UCSD-AML1 (cell line): ENCODE measurements around the gene MROH8.
"Not testable (repeated sequence)": the region's sequence is repeated elsewhere in the genome, so short reads cannot be mapped to it uniquely, and the experiment has no call there.

Source experiments
- DNase-seq: peaks from one replicate; lab custom pipeline; 2025; ENCODE audit not compliant: unreplicated experiment; lab: John Stamatoyannopoulos, UW

The MROH8 gene

DNA sequence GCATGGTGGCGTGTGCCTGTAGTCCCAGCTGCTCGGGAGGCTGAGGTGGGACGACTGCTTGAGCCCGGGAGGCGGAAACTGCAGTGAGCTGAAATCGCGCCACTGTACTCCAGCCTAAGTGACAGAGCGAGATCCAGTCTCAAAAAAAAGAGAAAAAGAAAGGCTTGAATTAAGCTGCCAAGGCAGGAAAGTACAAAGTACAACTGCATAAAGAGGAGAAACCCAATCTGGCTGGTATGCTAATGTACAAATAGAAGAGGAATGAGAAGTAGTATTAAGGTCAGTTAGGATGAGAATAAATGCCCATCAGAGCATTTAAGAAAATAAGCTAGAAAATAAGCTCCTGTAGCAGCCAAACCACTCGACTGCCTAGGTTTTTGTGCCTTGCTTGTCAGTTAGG lies 23.4 kb downstream of the MROH8 start:
- no peak for DNase-seq

DNA sequence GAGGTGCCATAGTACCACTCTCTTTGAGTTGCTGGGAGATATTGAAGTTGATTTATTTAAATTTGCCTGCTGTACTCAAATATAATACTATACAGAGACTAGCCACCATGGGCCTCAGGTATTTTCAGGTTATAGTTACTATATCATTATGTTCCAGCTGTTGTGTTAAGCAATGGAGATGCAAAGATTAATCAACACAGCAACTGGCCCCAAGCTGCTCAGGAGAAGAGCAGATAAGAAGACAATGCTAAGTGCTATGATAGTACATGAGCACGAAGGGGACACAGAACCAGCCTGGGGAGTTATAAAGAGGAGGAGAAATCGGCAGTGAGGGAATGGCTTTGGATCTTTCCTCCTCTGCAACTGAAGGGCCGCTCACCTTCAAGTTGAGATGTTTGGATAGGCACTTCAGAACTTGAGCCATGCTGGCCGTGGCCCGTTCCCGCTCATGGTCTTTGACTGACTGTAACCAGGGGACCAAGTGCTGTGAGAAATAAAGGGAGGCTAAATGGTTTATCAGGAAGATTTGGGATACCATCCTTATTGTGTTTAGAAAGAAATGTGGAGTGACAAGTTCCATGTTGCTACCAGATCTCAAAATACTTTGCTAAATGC lies 24.6 kb downstream of the MROH8 start:
- no peak for DNase-seq

DNA sequence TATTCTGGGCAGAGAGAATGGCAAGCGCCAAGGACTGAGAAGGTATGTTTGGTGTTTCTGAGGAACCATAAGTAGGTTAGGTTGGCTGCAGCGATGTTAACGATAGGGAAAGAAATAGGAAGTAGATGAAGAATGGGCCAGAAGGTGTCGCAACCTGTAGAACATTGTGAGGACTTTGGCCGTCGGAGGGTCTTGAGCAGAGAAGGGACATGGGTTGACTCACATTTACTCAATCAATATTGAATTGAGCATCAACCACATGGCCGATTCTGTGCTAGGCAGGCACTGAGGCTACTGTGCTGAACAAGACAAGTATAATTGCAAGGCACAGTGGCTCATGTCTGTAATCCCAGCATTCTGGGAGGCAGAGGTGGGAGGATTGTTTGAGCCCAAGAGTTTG lies 27.1 kb downstream of the MROH8 start:
- DNase-seq = no peak

DNA sequence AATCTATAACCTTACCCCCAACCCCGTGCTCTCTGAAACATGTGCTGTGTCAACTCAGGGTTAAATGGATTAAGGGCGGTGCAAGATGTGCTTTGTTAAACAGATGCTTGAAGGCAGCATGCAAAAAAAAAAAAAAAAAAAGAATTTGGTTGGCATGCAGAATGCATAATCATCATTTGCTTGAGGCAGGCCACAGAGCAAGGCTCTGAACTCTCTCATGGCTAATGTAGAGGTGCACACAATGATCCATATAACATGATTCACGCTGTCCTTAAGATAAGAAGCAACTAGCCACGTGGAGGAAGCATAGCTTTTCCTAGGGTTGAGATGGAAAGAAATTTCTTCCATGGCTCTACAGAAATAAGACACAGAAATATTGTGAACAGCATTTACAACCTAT lies 27.8 kb downstream of the MROH8 start:
- DNase-seq = no peak

DNA sequence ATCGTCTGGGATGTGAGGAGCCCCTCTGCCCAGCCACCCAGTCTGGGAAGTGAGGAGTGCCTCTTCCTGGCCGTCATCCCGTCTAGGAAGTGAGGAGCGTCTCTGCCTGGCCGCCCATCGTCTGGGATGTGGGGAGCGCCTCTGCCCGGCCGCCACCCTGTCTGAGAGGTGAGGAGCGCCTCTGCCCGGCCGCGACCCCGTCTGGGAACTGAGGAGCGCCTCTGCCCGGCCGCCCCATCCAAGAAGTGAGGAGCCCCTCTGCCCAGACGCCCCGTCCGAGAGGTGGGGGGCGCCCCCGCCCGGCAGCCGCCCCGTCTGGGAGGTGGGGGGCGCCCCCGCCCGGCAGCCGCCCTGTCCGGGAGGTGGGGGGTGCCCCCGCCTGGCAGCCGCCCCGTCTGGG lies 28.5 kb downstream of the MROH8 start:
- not testable (repeated sequence) for DNase-seq

DNA sequence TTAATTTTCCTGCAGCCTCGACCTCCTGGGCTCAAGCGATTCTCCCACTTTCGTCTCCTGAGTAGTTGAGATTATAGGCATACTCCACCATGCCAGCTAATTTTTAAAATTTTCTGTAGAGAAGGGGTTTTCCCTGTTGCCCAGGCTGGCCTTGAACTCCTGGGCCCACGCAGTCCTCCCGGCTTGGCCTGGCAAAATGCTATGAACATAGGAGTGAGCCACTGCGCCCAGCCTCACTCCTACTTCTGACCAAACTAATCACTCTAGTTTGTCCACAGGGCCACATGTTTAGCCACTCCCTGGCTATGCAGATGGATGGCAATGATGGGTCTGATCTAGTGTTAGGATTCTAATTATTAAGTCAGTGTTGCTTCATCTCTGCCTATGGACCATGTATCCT lies 32.1 kb downstream of the MROH8 start:
- no peak for DNase-seq

DNA sequence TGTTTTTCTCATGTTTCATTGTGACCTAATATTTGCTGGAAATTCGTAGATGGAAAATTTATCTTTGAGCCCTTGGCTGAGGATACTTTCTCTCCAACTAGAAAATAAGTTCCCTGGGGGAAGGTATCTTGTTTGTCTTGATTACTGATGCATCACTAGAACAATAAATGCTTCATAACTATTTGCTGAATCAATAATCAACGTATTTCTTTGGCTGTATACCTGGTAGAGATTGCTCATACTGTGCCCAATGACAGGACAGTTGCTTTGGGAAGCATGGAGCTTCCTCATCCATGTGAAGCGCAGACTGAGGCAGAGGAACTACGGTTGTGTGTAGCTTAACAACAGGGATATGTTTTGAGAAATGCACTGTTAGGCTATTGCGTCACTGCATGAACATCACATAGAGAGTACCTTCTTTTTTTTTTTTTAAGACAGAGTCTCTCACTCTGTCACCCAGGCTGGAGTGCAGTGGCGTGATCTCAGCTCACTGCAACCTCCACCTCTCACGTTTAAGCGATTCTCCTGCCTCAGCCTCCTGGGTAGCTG lies 34.4 kb downstream of the MROH8 start:
- no peak for DNase-seq

DNA sequence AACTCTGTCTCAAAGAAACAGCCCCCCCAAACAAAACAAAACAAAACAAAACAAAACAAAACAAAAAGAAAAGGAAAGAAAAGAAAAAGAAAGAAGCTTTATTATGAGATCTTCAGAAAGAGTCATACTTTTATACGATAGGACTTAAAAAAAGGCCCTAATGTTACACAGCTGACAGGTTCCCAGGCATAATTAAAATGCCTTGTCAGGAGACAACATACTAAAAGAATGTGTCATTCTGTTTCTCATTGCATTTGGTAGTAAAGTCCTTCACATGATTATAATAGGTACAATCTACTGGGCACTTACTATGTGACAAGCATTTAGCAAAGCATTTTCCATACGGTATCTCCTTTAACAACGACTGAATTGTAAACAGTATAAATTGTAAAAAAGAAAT lies 36.6 kb downstream of the MROH8 start:
- no peak for DNase-seq

DNA sequence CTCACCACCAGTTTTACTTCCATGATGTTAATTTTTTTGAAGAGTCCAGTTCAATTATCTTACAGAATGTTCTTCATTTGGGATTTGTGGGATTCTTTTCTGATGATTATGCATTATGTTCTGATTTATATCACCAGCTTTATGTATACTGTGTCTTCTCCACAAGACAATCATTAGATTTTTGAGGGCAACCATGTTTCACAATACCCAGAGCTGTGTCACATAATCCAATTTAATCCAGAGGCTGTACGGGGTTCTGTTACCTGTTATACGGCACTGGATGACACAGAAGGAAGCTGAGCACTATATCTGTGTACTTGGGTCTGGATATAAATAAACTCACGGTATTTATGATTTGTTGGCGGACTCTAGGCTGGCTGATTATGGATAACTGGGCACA lies 41.8 kb downstream of the MROH8 start:
- DNase-seq = no peak

DNA sequence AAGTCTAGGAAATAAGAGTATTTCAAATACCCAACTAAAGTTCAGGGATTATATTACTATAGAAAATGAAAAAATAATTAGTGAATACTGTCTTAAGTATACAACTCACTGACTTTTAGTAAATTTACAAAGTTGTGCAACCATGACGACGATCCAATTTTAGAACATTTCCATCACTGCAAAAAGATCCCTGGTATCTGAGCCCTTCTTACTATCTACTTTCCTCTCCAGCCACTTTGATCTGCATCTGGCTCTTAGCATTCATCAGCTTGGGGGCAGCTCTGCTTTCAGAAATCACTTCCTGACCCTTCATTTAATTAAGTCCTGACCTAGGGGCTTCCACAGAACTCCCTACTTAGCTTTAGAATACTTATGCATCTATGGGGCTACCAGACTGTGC lies 45.4 kb downstream of the MROH8 start:
- DNase-seq = no peak

DNA sequence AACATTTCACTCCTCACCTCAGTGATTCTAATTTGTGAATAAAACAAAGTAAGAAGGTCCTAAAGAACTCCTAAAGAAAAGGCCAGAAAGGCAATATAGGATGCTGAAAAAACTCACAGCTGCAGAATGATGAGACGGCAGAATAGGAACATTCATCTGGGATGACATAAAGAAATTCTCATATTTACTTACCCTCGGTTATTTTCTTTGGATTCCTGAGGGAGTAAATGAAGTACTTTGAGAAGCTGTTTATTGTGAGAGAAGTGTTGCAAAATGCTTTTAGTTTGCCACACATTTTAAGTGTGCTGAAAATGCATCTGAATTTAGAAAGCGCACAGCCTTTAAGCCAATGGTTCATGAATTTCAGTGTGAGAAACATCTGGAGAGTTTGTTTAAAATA lies 47.9 kb downstream of the MROH8 start:
- DNase-seq = no peak

DNA sequence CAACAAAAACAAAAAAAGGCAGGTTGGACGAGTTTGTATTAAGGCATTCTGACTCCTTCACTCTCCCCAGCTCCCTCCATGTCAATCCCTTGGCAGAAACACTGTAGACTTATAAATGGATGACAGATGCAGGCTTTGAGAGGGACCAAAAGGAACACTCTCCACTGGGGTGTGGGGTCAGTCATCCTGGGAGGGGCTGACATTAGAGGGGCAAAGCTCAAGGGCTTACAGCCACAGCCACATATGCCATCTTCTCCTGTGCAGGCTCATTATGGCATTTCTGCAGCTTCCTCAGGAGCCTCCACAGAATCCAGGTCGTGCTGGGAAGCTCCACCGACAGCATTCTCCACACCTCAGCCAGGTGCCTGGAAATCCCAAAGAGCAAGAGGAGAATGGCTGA lies 50.5 kb downstream of the MROH8 start:
- no peak for DNase-seq

DNA sequence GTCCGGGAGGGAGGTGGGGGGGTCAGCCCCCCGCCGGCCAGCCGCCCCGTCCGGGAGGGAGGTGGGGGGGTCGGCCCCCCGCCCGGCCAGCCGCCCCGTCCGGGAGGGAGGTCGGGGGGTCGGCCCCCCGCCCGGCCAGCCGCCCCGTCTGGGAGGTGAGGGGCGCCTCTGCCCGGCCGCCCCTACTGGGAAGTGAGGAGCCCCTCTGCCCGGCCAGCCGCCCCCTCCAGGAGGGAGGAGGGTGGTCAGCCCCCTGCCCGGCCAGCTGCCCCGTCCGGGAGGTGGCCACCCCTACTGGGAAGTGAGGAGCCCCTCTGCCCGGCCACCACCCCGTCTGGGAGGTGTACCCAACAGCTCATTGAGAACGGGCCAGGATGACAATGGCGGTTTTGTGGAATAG lies 53.1 kb downstream of the MROH8 start:
- DNase-seq = not testable (repeated sequence)

DNA sequence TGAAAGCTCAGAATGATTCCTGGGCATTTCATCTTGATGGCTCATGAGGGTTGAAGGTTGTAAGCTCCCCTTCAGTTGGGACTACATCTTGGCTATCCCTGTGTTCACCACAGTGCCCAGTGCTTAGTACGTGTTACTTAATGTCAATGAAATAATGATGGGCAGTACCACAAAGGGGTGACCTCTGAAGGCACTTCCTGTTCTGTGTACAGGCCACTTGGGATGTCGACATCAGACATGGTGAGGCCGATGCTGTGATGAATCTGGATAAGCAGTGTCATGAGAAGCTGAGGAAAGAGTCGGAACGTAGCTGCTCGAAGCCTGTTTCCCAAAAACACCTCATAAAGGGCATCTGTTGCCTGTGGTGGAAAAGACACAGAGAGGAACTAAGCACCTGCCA lies 55.9 kb downstream of the MROH8 start:
- no peak for DNase-seq

DNA sequence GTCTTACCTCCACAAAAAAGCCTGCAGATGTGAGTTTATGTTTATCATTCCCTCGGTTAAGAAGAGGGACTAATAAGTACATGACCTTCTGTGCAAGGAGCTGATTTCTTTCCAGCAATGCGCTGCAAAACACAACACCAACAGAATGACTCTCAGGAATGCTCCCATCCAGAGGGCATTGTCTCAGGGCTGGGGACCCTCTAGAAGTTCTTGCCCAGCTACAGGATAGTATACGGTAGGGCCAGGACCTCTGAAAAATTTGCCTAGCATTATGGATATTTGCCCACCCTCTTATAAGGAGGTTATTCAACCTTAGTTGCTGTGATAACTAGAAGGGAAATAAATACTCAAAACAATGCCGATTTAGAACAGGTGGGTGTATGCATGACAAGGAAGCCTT lies 58.9 kb downstream of the MROH8 start:
- DNase-seq = no peak

DNA sequence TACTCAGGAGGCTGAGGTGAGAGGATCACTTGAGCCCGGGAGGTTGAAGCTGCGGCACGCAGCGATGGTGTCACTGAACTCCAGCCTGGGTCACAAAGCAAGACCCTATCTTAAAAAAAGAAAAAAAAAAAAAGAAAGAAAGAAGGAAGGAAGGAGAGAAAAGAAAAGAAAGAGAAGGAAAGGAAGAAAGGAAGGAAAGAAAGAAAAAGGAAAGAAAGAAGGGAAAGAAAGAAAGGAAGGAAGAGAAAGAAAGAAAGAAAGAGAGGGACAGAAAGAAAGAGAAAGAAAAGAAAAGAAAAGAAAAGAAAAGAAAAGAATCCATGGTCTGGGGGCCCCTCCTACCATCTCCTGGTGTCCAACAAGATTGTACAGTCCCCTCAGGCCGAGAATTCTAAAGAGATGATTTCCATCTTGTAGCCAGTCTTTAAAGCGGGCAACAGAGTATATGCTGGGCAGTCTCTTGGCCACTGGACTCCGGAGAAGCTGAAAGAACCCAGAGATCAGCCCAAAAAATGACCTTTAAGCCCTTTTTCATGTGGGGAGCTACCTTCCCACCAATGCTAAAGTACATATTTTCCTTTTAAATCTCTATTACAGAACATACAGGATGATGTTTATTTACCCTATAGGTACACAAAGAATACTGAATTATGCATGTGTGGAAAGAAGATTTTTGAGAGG lies 59.9 kb downstream of the MROH8 start:
- DNase-seq = no peak

DNA sequence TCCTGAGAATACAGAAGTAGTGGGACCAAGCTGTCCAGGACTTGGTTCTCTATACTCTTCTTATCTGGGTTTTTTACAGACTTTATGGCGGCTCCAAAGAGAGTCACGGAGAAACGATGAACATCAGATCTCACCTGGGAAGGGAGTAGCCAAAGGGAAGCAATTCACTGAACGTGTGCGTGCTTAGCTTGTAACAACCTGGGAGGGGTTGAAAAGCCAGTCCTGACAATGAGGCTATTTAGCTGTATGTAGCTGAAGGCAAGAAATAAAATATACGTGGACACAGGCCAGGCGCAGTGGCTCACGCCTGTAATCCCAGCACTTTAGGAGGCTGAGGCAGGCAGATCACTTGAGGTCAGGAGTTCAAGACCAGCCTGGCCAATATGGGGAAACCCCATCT lies 65.3 kb downstream of the MROH8 start:
- DNase-seq = no peak

DNA sequence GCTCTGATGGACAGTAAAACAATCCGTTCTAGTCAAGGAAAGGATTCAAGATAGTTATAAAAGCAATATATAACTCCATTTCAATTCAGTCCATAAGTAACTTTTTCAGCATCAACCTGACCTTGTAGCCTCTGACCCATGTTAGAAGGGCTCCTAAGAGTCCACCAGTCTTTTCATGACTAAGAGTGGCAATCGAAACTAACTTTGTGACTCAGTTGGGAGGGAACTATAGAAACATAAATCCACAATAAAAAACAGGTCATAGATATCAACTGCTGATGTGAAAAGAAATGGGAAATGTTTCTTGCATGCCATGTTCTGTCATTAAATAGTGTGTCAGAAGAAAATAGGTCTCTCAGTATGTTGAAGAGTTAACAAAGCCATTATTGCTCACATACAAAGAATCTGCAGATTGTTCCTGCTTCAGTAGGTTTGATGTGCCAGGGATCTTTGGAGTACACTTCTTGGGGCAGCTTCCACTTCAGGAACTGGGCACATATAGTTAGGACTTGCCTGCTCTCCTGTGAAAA lies 67.4 kb downstream of the MROH8 start:
- no peak for DNase-seq

DNA sequence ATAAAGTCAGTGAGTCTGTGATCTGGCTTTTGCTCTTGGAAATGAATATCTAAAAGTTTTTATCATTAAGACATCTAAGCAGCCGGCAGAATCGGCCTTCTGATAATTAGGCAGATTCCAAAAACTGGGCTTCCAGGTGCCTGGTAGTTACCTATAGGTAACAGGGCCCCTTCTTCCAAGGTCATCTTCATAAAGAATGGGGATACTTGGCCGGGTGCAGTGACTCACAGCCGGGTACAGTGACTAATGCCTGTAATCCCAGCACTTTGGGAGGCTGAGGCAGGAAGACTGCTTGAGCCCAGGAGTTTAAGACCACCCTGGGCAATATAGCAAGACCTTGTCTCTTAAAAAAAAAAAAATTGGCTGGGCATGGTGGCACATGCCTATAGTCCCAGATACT lies 70.7 kb downstream of the MROH8 start:
- DNase-seq = no peak

DNA sequence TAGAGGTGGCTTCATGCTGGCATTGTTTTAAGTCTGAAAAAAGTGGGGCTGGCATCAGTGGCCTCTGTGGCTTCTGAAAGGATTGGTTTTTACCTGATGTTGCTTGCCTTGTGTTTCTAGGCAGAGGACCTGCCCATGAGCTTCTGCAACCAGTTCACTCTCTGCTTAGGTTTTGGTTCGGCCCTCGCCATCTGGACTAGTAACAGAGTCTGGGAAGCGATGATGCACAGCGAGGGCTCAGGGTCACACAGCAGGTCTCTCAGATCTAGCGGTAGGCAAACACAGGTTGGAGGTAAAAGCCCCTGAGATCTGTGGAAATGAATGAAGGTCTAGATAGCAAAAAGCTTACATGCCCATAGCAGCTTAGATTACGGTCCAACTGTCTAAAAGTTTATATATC lies 76.8 kb downstream of the MROH8 start:
- no peak for DNase-seq

DNA sequence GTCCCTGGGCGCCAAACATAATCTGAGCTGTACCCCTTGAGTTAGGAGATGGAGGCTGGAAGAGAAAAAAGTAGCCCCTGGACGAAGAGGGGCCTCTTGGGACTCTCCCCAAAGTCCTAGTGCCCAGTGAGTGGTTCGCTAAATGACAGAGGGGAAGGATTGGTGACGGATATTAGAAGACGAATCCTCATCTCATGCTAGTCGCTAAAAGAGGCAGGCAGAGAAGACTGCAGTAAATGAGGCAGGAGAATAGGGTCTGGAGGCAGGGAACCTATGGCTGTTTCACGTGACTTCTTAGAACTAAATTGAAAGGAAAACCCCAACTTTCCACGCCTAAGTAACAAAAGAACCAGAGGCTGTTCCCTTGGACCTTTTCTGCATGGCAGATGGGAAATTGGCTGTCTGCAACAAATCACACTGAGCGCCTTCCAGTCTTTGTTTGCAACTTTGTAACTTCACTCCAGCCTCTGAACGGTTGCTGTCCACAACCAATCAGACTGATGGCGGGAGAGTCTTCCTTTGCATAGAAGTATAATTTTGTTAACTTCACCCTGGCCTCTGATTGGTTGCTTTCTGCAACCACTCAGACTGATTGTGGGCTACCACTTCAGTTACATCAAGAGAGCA lies 82.8 kb downstream of the MROH8 start:
- DNase-seq = no peak
